Activated naive CD8-positive, alpha-beta T cell treated with anti-CD3 and anti-CD28 coated beads, Interleukin-2, amount 10 ng/mL, durations not matched to agents 7 days and 5 days (primary cell): Measurements from ENCODE around the gene SEMA3B. TPM values are rescaled to one million over a fixed set of nuclear protein-coding genes. Genes with fewer than 3 reads are reported as not detected.
A peak's percentile ranks its signal among the peaks of the same experiment; 100 is the strongest.

Experiments used
- ATAC-seq: fragments of 150-1000 bp; cut with Tn5 transposase; one replicate; pipeline ENCODE4 v1.10.0; 2021; ENCODE audit warnings: low read depth, moderate library complexity
- POLR2A ChIA-PET: fragments of 350-600 bp; sonication (Branson Sonifier 250); formaldehyde crosslinking; loops from one replicate; lab custom pipeline; 2021; ENCODE audit warnings: antibody characterized with exemption; lab: Charles Lee
- DNase-seq: peaks from one replicate; pipeline ENCODE4 v3.0.0; 2021
- H3K27ac Mint-ChIP-seq: one replicate; pipeline ENCODE4 v1.8.0; 2022; ENCODE audit warnings: mild to moderate bottlenecking, mixed read lengths
- H3K27me3 Mint-ChIP-seq: one replicate; pipeline ENCODE4 v1.8.0; 2022; ENCODE audit warnings: mild to moderate bottlenecking, moderate library complexity, mixed read lengths
- H3K36me3 Mint-ChIP-seq: one replicate; pipeline ENCODE4 v1.8.0; 2021; ENCODE audit warnings: mild to moderate bottlenecking, mixed read lengths
- H3K4me1 Mint-ChIP-seq: one replicate; pipeline ENCODE4 v1.8.0; 2021; ENCODE audit warnings: mixed read lengths
- H3K4me3 Mint-ChIP-seq: one replicate; pipeline ENCODE4 v1.8.0; 2022; ENCODE audit warnings: mild to moderate bottlenecking, moderate library complexity, mixed read lengths
- H3K9me3 Mint-ChIP-seq: one replicate; pipeline ENCODE4 v1.8.0; 2021; ENCODE audit warnings: mixed read lengths
- total RNA-seq, 2 experiments: library from RNA; stranded (reverse); gene quantifications; one replicate each; pipeline ENCODE4 v1.2.3, GENCODE V29; 2021

SEMA3B gene
- total RNA-seq, 2 experiments from 2014 or later = 0.36 to 1.0 TPM

DNA sequence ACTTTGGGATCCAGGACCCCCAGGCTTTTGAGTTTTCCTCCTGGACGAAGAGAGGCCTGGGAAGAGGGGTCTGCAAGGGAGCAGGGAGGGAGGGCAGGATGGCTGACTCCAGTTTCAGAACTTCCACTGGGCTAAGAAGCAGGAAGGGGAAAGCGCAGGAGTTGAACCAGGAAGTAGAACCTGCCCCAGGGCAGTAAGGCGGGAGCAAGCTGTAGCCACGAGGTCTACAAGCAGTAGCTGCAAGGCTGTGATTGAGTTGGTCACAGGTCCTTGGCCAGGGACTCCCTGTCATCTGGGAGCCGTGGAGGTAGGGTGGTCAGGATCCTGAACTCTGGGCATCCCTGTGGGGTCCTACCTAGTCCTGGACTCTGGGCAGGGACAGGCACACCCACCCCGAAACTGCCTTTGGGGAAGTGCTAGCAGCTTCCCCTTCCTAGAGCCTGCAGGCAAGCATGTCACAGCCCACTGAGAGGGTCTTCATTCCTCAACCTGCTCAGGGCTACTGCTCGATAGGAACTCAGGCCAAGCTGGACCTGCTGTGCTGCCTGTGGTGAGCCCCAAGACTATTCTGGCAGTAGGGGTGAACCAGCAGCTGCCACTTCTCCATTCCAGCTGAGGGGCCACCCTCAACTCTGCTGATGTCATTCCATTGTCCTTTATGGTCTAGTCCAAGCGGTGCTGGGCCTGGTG, 38.7 kb upstream of the SEMA3B start:
- Mint-ChIP-seq H3K9me3 (no peaks in the 10 kb centered on the region), H3K27me3 (no peaks in the 10 kb centered on the region), H3K4me3 (no peak overlapping the region), H3K36me3 (no peaks in the 10 kb centered on the region), H3K4me1 (peaks cover 23% of the 10 kb centered on the region), H3K27ac (peak overlapping the region; percentile 20)
- ATAC-seq = no peak
- DNase-seq = no peak
- POLR2A ChIA-PET = interaction anchor here (0.6 to 5.9 kb wide), 3 partner anchors 12 to 103 kb away, joined by 3 to 47 read pairs (median 3); no protein-coding TSS in a partner anchor

DNA sequence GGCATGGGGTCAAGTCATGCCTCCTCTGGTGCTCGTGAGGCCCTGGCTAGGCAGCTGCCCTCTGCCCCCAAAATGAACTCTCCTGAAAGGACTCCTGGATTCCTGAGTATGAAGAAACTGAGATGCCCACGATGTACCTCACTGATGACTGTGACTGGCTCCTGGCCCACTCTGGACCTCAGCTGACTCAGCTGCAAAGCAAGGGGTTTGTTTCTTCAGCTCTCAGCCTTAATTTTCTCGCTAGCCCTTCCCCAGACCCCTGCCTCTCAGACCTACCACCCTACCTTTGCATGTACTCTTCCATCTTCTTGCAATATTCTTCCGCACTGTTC, 38.2 kb upstream of the SEMA3B start:
- no peak overlapping the region for H3K4me3 Mint-ChIP-seq
- DNase-seq = no peak
- H3K4me1 Mint-ChIP-seq = peaks cover 26% of the 10 kb centered on the region
- H3K27me3 Mint-ChIP-seq = no peaks in the 10 kb centered on the region
- peak overlapping the region; percentile 20 for H3K27ac Mint-ChIP-seq
- no peaks in the 10 kb centered on the region for H3K36me3 Mint-ChIP-seq
- H3K9me3 Mint-ChIP-seq = no peaks in the 10 kb centered on the region
- POLR2A ChIA-PET = interaction anchor here (1.0 to 5.9 kb wide), 2 partner anchors 11 to 15 kb away, joined by 3 to 47 read pairs; no protein-coding TSS in a partner anchor
- no peak for ATAC-seq

DNA sequence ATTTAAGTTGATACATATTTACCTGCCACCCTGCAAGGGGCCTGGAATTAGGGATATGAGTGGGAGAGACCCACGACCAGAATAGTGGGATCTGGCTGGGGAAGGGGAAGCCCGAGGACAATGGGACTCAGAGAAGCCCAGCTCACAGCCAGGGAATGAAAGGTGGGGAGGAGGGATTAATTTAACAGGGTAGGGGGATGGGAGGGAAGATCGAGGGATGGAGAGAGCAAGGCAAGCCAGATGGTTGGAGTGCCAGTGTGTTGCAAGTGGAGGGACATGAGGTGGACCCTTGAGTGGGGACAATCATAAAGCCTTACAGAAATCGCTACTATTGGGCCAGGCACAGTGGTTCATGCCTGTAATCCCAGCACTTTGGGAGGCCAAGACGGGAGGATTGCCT, 37.4 kb upstream of the SEMA3B start:
- H3K4me1 Mint-ChIP-seq = peaks cover 24% of the 10 kb centered on the region
- DNase-seq (no peak), ATAC-seq (no peak)
- POLR2A ChIA-PET = interaction anchor here (5.9 kb wide), 1 partner anchor 11 kb away, joined by 47 read pairs; no protein-coding TSS in a partner anchor
- H3K27ac Mint-ChIP-seq = no peak overlapping the region
- no peaks in the 10 kb centered on the region for H3K9me3 Mint-ChIP-seq
- H3K4me3 Mint-ChIP-seq = no peak overlapping the region
- H3K27me3 Mint-ChIP-seq = no peaks in the 10 kb centered on the region
- H3K36me3 Mint-ChIP-seq = peaks cover 2% of the 10 kb centered on the region

DNA sequence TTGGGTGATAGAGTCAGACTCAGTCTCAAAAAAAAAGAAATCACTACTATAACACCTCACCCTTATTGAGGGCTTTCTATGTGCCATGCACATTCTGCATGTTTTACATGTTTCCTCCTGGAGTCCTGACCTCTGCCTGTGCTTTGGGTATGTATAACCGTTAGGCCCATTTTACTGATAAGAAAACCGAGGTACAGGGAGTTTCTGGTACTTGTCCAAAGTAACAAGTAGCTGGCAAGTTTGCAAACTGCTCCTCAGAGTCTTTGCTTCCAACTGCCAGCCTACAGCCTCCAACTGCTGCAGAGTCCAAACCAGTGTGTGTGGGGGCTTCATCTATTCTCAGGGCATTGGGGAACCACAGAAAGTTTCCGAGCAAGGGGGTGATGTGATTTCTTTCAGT, 36.6 kb upstream of the SEMA3B start:
- POLR2A ChIA-PET = interaction anchor here (0.8 to 1.4 kb wide), 2 partner anchors 9 to 12 kb away, joined by 4 read pairs; no protein-coding TSS in a partner anchor
- H3K36me3 Mint-ChIP-seq = peaks cover 8% of the 10 kb centered on the region
- ATAC-seq = no peak
- no peak for DNase-seq
- H3K27me3 Mint-ChIP-seq = no peaks in the 10 kb centered on the region
- no peaks in the 10 kb centered on the region for H3K9me3 Mint-ChIP-seq
- peak overlapping the region; percentile 18 for H3K27ac Mint-ChIP-seq
- peaks cover 20% of the 10 kb centered on the region for H3K4me1 Mint-ChIP-seq
- H3K4me3 Mint-ChIP-seq = no peak overlapping the region

DNA sequence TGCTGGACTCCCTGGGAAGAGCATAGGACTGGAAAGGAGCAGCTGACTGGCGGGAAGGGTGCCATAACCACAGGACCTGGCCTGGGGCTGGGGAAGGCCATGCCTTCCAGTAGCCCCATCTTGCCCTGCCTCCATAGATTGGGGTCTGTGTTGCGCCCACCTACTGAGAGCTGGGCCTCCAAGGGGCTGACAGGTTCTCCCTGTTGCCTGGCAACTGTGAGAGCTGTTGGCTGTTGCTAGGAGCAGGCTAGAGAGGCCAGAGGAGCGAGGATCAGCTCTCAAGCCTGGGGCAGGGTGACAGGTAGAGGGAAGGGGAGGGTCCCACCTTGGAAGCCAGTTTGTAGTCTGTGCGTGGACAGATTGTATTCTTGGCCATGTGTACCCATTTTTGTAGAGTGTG, 35.8 kb upstream of the SEMA3B start:
- Mint-ChIP-seq H3K27ac (no peak overlapping the region), H3K36me3 (peaks cover 12% of the 10 kb centered on the region), H3K27me3 (no peaks in the 10 kb centered on the region), H3K4me1 (peaks cover 18% of the 10 kb centered on the region), H3K4me3 (no peak overlapping the region), H3K9me3 (no peaks in the 10 kb centered on the region)
- DNase-seq (no peak), ATAC-seq (no peak)
- POLR2A ChIA-PET = interaction anchor here (0.7 to 1.4 kb wide), 4 partner anchors 11 to 84 kb away, joined by 3 to 4 read pairs (median 4); no protein-coding TSS in a partner anchor

DNA sequence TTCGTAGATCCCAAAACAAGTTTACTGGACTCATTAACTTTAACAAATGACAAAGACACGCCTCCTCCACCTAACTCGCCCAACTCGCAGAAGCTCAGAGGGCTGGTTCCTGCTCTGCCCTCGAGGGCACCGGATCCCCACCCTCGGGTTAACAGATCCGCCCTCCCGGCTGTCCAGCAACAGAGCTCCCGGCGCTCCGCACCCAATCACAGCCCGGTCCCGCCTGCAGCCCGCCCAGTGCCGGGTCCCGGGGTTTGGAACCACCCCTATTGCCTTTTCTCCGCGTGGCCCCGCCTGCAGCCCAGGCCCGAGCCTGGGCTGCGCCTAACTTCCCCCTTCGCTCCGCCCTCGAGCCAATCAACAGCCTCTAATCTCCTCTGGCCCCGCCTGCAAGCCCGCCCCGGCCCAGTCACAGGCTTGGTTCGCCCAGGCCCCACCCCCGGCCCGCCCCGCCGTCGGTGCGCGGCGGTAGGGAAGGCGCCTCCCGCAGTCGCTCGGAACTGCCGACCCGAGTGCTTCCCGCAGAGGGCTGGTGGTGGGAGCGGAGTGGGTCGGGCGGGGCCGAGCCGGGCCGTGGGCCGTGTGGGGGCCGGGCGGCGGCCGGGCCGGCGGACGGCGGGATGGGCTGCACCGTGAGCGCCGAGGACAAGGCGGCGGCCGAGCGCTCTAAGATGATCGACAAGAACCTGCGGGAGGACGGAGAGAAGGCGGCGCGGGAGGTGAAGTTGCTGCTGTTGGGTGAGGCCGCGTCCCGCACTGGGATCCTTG, 33.0 kb upstream of the SEMA3B start, which contains the start of gene GNAI2:
GNAI2 (plus strand) TSS at position 489 of the 768 bp plus-strand sequence; CDS start at position 621, 132 bp downstream.
- ATAC-seq (peak; percentile 90), DNase-seq (peak; percentile 98)
- H3K9me3 Mint-ChIP-seq = no peaks in the 10 kb centered on the region
- POLR2A ChIA-PET = interaction anchor here (0.6 to 3.4 kb wide), 14 partner anchors 8 to 1982 kb away, joined by 3 to 48 read pairs (median 5); partner anchors contain the start of genes C3orf18, DCAF1, HYAL3 and NAA80
- peak within 1 kb of the TSS; percentile 100 for H3K4me3 Mint-ChIP-seq
- H3K27ac Mint-ChIP-seq = peak within 1 kb of the TSS; percentile 99
- peaks cover 22% of the 10 kb centered on the region for H3K4me1 Mint-ChIP-seq
- no peaks in the 10 kb centered on the region for H3K27me3 Mint-ChIP-seq
- H3K36me3 Mint-ChIP-seq = peaks cover 16% of the 10 kb centered on the region

DNA sequence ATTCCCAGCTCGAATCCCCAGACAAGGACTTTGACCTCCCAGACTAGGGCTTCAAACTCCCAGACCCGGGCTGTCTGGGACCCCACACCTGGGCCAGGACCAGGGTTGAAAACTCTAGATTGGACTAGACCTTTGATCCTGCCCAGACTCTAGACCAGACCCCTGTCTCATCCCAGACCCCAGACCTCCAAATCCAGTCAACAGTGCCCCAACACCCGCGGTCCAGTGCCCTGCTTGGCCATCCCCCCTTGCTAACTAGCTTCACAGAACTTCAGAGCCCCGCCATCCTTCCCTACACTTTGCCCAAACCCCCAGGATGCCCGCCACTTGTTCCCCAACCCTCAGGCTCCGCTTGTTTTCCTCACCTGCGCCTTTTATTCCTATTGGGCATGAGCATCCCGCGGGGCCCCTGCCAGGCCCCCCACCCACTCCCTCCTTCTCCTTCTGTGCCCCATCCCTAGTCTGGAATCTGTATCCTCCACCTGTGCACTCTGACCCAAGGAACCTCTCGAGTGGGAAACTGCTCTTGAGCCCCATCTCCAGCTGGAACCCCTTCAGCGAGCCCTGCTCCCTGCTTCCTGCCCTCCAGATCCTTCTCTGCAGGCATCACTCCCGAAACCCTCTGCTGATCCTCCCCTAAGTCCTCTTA, 32.3 kb upstream of the SEMA3B start:
- H3K4me1 Mint-ChIP-seq = peaks cover 27% of the 10 kb centered on the region
- POLR2A ChIA-PET = interaction anchor here (0.6 to 3.4 kb wide), 10 partner anchors 9 to 1264 kb away, joined by 3 to 48 read pairs (median 6); partner anchors contain the start of genes CISH, DCAF1 and RASSF1

DNA sequence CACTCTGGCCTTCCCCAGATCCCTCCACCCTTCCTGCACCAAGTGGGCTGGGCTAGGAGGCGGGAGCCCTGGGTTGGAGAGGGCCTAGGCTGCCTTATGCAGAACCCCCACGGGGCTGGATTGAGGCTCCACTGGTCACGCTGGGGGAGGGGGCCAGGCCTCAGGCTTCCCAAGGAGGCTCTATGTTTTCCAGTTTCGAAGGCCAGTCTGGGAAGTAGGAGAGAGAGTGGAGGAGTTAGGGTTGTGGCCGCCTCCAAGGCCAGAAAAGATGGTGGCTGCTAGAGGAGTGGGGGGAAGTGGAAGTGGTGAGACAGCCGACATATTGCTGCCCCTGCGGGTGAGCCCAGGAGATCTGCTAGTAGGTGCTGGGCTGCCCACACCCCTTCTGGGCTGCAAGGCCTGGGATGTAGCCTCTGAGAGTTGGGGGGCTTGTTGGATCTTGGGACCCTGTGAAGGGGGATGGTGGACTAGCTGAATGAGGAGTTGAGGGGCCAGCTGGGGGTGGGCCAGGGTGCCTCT, 31.8 kb upstream of the SEMA3B start:
- Mint-ChIP-seq H3K9me3 (no peaks in the 10 kb centered on the region), H3K4me1 (peaks cover 33% of the 10 kb centered on the region)
- peak; percentile 69 for DNase-seq

More for the DNA sequence above, 32.3 kb upstream of the SEMA3B start:
- no peak for ATAC-seq
- Mint-ChIP-seq H3K36me3 (peaks cover 16% of the 10 kb centered on the region), H3K9me3 (no peaks in the 10 kb centered on the region), H3K4me3 (peak overlapping the region; percentile 100), H3K27ac (peak overlapping the region; percentile 99), H3K27me3 (no peaks in the 10 kb centered on the region)
- no peak for DNase-seq

DNA sequence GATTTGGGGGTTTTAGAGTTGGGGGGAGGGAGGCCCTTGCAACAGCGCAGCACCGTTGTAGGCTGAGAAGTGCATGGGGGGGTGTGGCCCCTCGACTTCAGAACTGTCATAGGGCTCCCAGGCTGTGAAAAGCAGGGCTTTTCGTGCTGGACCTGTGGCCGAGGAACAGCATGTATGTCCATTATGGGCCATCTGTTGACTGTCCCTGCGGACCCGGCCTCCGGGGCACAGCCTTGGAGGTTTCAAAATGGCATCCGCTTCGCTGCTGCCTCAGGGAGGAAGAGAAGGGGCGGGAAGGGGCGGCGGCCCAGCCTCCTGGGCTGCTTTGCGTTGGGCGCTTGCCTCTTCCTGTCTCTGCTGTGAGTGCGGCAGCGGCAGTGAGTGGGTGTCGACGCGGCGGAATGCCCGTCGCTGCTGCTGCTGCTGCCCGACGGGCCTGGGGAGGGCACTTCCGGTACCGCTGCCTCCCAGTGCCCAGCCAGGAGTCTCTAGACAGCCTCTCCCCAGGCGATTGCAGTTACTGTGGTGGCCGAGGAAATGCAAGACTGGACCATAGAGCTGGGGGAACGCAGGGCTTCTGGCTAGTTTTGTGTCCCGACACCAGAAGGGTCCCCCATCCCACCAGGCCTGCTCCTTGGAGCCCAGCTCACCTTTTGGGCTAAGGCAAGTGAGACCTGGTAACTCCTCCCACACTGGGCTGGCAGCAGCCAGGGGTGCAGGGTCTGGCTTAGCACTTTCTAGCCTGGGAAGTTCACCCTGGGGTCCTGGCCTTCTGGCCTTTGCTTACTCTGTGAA, 31.0 kb upstream of the SEMA3B start:
- Mint-ChIP-seq H3K4me1 (peaks cover 39% of the 10 kb centered on the region), H3K27me3 (no peaks in the 10 kb centered on the region), H3K4me3 (peak overlapping the region; percentile 100), H3K36me3 (peaks cover 20% of the 10 kb centered on the region), H3K27ac (peak overlapping the region; percentile 99), H3K9me3 (no peaks in the 10 kb centered on the region)
- ATAC-seq (peak; percentile 49), DNase-seq (peak; percentile 86)
- POLR2A ChIA-PET = interaction anchor here (0.6 to 3.4 kb wide), 10 partner anchors 9 to 374 kb away, joined by 3 to 48 read pairs (median 6); partner anchors contain the start of genes CISH and RASSF1

More for the DNA sequence above, 31.8 kb upstream of the SEMA3B start:
- ATAC-seq = no peak
- H3K27ac Mint-ChIP-seq = peak overlapping the region; percentile 99
- no peaks in the 10 kb centered on the region for H3K27me3 Mint-ChIP-seq
- H3K4me3 Mint-ChIP-seq = peak overlapping the region; percentile 100
- POLR2A ChIA-PET = interaction anchor here (1.0 to 3.4 kb wide), 9 partner anchors 10 to 375 kb away, joined by 3 to 48 read pairs (median 9); partner anchors contain the start of genes CISH and RASSF1
- H3K36me3 Mint-ChIP-seq = peaks cover 16% of the 10 kb centered on the region

DNA sequence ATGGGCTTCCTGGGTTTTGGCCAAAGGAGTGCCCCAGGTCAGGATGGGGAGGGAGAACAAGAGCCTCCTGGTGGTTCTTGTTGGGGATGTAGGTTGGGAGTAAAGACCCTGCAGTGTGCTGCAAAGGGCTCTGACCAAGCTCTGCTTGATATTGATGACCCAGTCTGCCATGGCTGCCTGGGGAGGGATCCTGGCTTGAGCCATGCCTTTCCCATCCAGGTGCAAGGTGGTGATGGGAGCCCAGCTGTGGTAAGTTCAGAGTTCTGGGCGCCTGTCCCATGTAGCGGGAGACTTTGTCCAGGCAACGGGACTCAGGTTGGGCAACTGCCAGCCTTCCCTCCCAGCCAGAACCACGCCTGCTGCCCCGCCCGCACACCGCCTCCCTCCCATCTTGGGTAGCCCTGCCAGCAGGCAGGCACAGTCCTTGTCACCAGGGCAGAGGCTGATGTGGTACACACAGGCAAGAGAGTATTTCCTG, 30.4 kb upstream of the SEMA3B start:
- no peak for DNase-seq
- H3K4me3 Mint-ChIP-seq = peak overlapping the region; percentile 100
- peak overlapping the region; percentile 99 for H3K27ac Mint-ChIP-seq
- H3K27me3 Mint-ChIP-seq = no peaks in the 10 kb centered on the region
- H3K36me3 Mint-ChIP-seq = peaks cover 20% of the 10 kb centered on the region
- POLR2A ChIA-PET = interaction anchor here (0.6 to 1.8 kb wide), 5 partner anchors 8 to 373 kb away, joined by 3 to 8 read pairs (median 4); partner anchors contain the start of gene CISH
- no peak for ATAC-seq
- no peaks in the 10 kb centered on the region for H3K9me3 Mint-ChIP-seq
- peaks cover 41% of the 10 kb centered on the region for H3K4me1 Mint-ChIP-seq

DNA sequence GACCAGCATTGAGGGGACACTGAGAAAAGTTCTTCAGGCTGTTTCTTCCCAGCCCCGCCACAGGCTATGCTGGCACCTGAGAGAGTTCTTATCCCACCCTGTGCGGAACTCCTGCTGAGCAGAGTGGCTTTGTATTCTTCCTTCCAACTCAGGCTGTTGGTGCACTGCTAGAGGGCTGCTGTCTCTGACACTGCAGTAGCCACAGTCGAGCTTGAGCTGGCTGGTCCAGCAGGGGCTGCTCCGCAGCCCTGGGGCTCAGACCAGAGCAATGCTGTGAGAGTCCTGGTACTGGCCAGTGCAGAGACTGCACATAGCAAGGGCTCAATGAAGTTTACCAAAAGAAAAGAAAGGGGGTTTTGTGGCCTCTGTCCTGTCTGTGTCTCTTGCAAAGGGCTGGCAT, 29.3 kb upstream of the SEMA3B start:
- DNase-seq (no peak), ATAC-seq (no peak)
- no peaks in the 10 kb centered on the region for H3K9me3 Mint-ChIP-seq
- peak overlapping the region; percentile 70 for H3K27ac Mint-ChIP-seq
- peaks cover 46% of the 10 kb centered on the region for H3K4me1 Mint-ChIP-seq
- POLR2A ChIA-PET = interaction anchor here (1.6 to 5.1 kb wide), 2 partner anchors 11 to 98 kb away, joined by 6 to 47 read pairs; no protein-coding TSS in a partner anchor
- H3K36me3 Mint-ChIP-seq = peaks cover 21% of the 10 kb centered on the region
- peak overlapping the region; percentile 100 for H3K4me3 Mint-ChIP-seq
- H3K27me3 Mint-ChIP-seq = no peaks in the 10 kb centered on the region
